NCI-H524 (cell line): ENCODE data around the gene CBR3.

Experiments used
- DNase-seq, 2 experiments: peaks; one replicate each; lab custom pipeline; 2025; lab: John Stamatoyannopoulos, UW

CBR3 gene

GRCh38 chr21:36156339-36156814 is 21.5 kb downstream of the CBR3 start:
- DNase-seq, result peak; percentile 98 to 99

GRCh38 chr21:36156815-36157670 is 22.2 kb downstream of the CBR3 start, which contains the start of gene DOP1B:
DOP1B (plus strand) TSS chr21:36156824; CDS start chr21:36164734, 7,910 bp downstream.
- DNase-seq, result peak in 1 of 2 experiments; percentile 64

- no peak for DNase-seq
Observed at GRCh38 chr21:36159356-36159921, 24.6 kb downstream of the CBR3 start.

- DNase-seq, result no peak
Observed at GRCh38 chr21:36160850-36161178, 25.9 kb downstream of the CBR3 start.

- no peak for DNase-seq
Observed at GRCh38 chr21:36162631-36163030, 27.8 kb downstream of the CBR3 start.

GRCh38 chr21:36163750-36164741 is 29.2 kb downstream of the CBR3 start:
- DNase-seq, result peak in 1 of 2 experiments; percentile 57

GRCh38 chr21:36165356-36165755 is 30.5 kb downstream of the CBR3 start:
- no peak for DNase-seq

- peak in 1 of 2 experiments; percentile 70 for DNase-seq
Observed at GRCh38 chr21:36166705-36167104, 31.8 kb downstream of the CBR3 start.

GRCh38 chr21:36167541-36167940 is 32.7 kb downstream of the CBR3 start:
- no peak for DNase-seq

- no peak for DNase-seq
Observed at GRCh38 chr21:36169470-36170128, 34.7 kb downstream of the CBR3 start.

- no peak for DNase-seq
Observed at GRCh38 chr21:36170823-36171222, 35.9 kb downstream of the CBR3 start.

- no peak for DNase-seq
Observed at GRCh38 chr21:36171336-36171735, 36.5 kb downstream of the CBR3 start.

- peak in 1 of 2 experiments; percentile 15 for DNase-seq
Observed at GRCh38 chr21:36171741-36172331, 37.0 kb downstream of the CBR3 start.

GRCh38 chr21:36174780-36175179 is 39.9 kb downstream of the CBR3 start:
- DNase-seq, result no peak

- peak in 1 of 2 experiments; percentile 59 for DNase-seq
Observed at GRCh38 chr21:36175771-36176565, 41.1 kb downstream of the CBR3 start.

GRCh38 chr21:36178349-36178748 is 43.5 kb downstream of the CBR3 start:
- DNase-seq, result no peak

GRCh38 chr21:36179145-36179544 is 44.3 kb downstream of the CBR3 start:
- DNase-seq, result no peak

GRCh38 chr21:36180963-36181362 is 46.1 kb downstream of the CBR3 start:
- DNase-seq, result no peak

- no peak for DNase-seq
Observed at GRCh38 chr21:36183144-36183795, 48.4 kb downstream of the CBR3 start.

- DNase-seq, result no peak
Observed at GRCh38 chr21:36184545-36184944, 49.7 kb downstream of the CBR3 start.
